Stomach (tissue), 9 donors: ENCODE measurements around the gene SET. TPM values are rescaled to one million over a fixed set of nuclear protein-coding genes. Genes with fewer than 3 reads are reported as not detected.
A peak's percentile ranks its signal among the peaks of the same experiment; 100 is the strongest.
"Not testable (repeated sequence)": the region's sequence is repeated elsewhere in the genome, so short reads cannot be mapped to it uniquely, and the experiment has no call there.

Experiments used
- DNase-seq, 2 donors: peaks; one replicate each; pipeline versions ENCODE4 v3.0.0 to v3.0.0-alpha.2; 2013 to 2019
- H3K27ac ChIP-seq, 5 donors: fragments of 200-600 bp in 4 of 5; sonication (generic) in 4 of 5; one replicate each; pipeline ENCODE4 v1.5.1; 2013 to 2019; ENCODE audit warnings: mild to moderate bottlenecking in 1 of 5, moderate library complexity in 1 of 5
- H3K27me3 ChIP-seq, 3 donors: fragments of 200-600 bp; sonication (generic); one replicate each; pipeline ENCODE4 v1.5.1; 2017 to 2019; ENCODE audit warnings: mixed run types in 1 of 3
- H3K36me3 ChIP-seq, 4 donors: fragments of 200-600 bp; sonication (generic); 1 replicate in 3 of 4; 2 replicates in 1 of 4; pipeline ENCODE4 v1.5.1; 2016 to 2019
- H3K4me1 ChIP-seq, 4 donors: fragments of 200-600 bp; sonication (generic); one replicate each; pipeline ENCODE4 v1.5.1; 2016 to 2019
- H3K4me3 ChIP-seq, 4 donors: fragments of 200-600 bp; sonication (generic) in 3 of 4; one replicate each; pipeline ENCODE4 v1.5.1; 2016 to 2019; ENCODE audit warnings: mild to moderate bottlenecking in 1 of 4
- H3K9me3 ChIP-seq, 4 donors: fragments of 200-600 bp; sonication (generic); one replicate each; pipeline ENCODE4 v1.5.1; 2016 to 2019
- EP300 ChIP-seq: sonication (generic); formaldehyde crosslinking; IDR thresholded peaks from one replicate; pipeline ENCODE4 v1.6.1; 2017; ENCODE audit warnings: antibody characterized with exemption
- POLR2A ChIP-seq, 4 donors: fragments of 450-650 bp; IDR thresholded peaks; one replicate each; pipeline ENCODE4 v1.6.1; 2016; ENCODE audit warnings: antibody characterized with exemption in 4 of 4, control low read depth in 2 of 4, mild to moderate bottlenecking in 1 of 4, moderate library complexity in 1 of 4
- POLR2AphosphoS5 ChIP-seq, 3 donors: sonication (generic); formaldehyde crosslinking; IDR thresholded peaks; one replicate each; pipeline ENCODE4 v1.6.1; 2016; ENCODE audit warnings: antibody characterized with exemption in 3 of 3
- WGBS, 5 donors: extraction: QIAGEN DNeasy Blood & Tissue Kit in 3 of 5; methylation state at CpG; one replicate each; pipeline versions ENCODE4 v1.1.5 to v1.1.7; 2013 to 2018; 5-methylcytosine and 5-hydroxymethylcytosine counted together
- intact Hi-C: fragments of 100-400 bp; cut with DNase I; formaldehyde crosslinking; loops from one replicate; pipeline ENCODE4 v1.15.1; 2023; ENCODE audit warnings: low total_unique reads
- polyA plus RNA-seq, 3 donors: library from polyadenylated mRNA; stranded (reverse); fragments of 200-250 nt; gene quantifications; one replicate each; pipeline ENCODE4 v1.2.3, GENCODE V29; 2013
- total RNA-seq, 5 donors: library from RNA; depleted of rRNA; stranded (reverse); fragments of >200 nt; gene quantifications; one replicate each; pipeline versions ENCODE4 v1.1.0 to v1.2.3, GENCODE V29; 2014 to 2016
- TF ChIP-seq, protein P1 (sequence below), 7 experiments: fragments of 450-650 bp in 4 of 7; fragments of 200-600 bp in 3 of 7; sonication (generic) in 3 of 7; IDR thresholded peaks; one replicate each; pipeline ENCODE4 v1.5.1; 2016 to 2019; ENCODE audit warnings: antibody characterized with exemption in 7 of 7, control low read depth in 2 of 7, mild to moderate bottlenecking in 1 of 7
- donor health status: healthy with polysubstance abuse.
- donor health status: Bipolar disorder and iron deficiency.
- donor health status: healthy.

Gene SET
- total and polyA plus RNA-seq, 8 donors: 49.0 to 489 (median 117) TPM

DNA sequence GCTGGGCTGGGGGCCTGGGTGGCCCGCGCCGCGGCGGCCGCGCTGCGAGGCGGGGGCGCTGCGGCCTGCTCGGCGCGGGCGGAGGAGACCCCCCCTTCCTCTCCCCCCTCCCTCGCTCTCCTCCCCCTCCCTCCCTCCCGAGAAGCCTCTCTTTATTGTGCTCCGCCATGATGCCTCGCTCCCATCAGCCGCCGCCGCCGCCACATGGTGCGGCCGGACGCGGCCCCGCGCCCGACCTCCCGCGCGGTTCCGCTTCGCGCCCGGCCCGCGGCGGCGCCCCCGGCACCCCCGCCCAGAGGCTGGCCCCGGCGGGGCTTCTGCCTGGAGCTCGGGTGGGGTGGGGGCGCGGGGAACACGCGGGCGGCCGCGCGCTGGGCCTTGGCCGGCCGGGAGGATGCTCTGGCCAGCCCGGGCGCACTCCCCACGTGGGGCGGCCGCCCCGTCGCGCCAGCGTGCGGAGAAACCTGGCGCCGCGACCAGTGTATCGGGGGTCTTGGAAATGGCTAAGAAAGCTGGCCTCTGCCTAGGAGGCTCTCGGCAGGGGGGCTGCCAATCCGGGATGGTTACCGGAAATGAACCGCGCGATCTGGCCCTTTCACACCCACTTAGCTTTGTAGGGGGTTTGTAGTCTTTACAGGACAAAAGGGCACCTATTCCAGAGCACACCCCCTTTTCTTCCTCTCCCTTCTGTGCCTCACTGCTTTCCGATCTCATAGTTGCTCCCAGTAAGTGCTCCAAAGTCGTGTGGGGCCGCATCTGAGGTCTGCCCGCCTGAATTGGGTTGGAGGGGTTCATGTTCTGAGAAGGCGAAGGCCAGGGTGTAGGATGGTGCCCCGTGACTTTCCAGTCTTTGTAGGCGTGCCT is 1.0 kb downstream of the SET start:
- TF ChIP-seq, protein P1, sequence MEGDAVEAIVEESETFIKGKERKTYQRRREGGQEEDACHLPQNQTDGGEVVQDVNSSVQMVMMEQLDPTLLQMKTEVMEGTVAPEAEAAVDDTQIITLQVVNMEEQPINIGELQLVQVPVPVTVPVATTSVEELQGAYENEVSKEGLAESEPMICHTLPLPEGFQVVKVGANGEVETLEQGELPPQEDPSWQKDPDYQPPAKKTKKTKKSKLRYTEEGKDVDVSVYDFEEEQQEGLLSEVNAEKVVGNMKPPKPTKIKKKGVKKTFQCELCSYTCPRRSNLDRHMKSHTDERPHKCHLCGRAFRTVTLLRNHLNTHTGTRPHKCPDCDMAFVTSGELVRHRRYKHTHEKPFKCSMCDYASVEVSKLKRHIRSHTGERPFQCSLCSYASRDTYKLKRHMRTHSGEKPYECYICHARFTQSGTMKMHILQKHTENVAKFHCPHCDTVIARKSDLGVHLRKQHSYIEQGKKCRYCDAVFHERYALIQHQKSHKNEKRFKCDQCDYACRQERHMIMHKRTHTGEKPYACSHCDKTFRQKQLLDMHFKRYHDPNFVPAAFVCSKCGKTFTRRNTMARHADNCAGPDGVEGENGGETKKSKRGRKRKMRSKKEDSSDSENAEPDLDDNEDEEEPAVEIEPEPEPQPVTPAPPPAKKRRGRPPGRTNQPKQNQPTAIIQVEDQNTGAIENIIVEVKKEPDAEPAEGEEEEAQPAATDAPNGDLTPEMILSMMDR (IDR thresholded peaks at IDR 0.05): no peak
- TF ChIP-seq POLR2AphosphoS5 (IDR thresholded peaks at IDR 0.05) (no peak), POLR2A (IDR thresholded peaks at IDR 0.05) (no peak), EP300 (no peak)
- Histone ChIP-seq H3K4me1 (peaks cover 25 to 55% (median 48%) of the 10 kb centered on the region in 4 donors), H3K27me3 (no peaks in the 10 kb centered on the region), H3K9me3 (no peaks in the 10 kb centered on the region), H3K27ac (peak overlapping the region; percentile 64 to 99 (median 98)), H3K4me3 (peak overlapping the region; percentile 86 to 99 (median 94)), H3K36me3 (peaks cover 28 to 43% (median 40%) of the 10 kb centered on the region in 4 donors)
- peak; percentile 31 to 86 for DNase-seq
- intact Hi-C loops: loop anchor here (10.0 kb wide), 1 partner anchor 45 kb away; no protein-coding TSS in a partner anchor
- WGBS, 5 donors: 0 to 1% (median 0%) methylated on average over 13 to 76 of the region's 83 CpGs

DNA sequence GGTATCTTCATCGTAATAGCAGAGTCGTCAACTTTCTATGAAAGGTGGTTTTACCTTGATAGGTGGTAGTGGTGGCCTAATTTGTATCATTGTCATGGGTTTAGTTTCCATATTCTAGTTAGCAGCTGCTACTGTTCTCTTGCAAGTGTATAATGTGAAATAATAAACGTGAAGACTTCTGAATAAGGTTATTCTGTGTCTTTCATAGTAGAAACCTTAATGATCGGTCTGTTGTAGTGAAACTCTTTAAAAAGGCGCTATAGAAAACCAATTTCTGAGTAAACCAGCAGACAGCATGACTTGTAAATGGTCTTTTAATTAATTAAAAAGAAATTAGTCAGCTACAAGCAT is 1.6 kb downstream of the SET start:
- Histone ChIP-seq H3K27ac (peak overlapping the region in 3 of 5 donors; percentile 76 to 99 (median 98)), H3K27me3 (no peaks in the 10 kb centered on the region), H3K4me1 (peaks cover 19 to 49% (median 42%) of the 10 kb centered on the region in 4 donors), H3K9me3 (no peaks in the 10 kb centered on the region), H3K4me3 (peak overlapping the region; percentile 86 to 99 (median 94)), H3K36me3 (peaks cover 32 to 49% (median 46%) of the 10 kb centered on the region in 4 donors)
- TF ChIP-seq POLR2AphosphoS5 (IDR thresholded peaks at IDR 0.05): no peak
- TF ChIP-seq, protein P1 (IDR thresholded peaks at IDR 0.05): no peak
- TF ChIP-seq POLR2A (IDR thresholded peaks at IDR 0.05): no peak
- no peak for TF ChIP-seq EP300
- intact Hi-C loops: loop anchor here (10.0 kb wide), 1 partner anchor 46 kb away; no protein-coding TSS in a partner anchor
- WGBS, 5 donors: 5 to 11% (median 7%) methylated on average over 5 of the region's 5 CpGs
- no peak for DNase-seq

DNA sequence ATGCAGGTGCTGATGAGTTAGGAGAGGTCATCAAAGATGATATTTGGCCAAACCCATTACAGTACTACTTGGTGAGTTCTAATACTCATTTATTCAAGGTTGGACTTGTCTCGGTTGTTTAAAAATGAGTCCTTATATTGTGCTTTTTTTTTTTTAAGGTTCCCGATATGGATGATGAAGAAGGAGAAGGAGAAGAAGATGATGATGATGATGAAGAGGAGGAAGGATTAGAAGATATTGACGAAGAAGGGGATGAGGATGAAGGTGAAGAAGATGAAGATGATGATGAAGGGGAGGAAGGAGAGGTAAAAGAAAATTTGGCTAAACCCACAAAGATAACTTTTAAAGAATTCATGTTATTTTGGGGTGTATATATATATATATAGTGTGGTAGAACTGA is 4.7 kb downstream of the SET start:
- H3K27me3 ChIP-seq, H3K4me3 ChIP-seq, H3K27ac ChIP-seq, H3K9me3 ChIP-seq, DNase-seq: not testable (repeated sequence)
- peaks cover 13 to 28% (median 17%) of the 10 kb centered on the region in 4 donors for H3K4me1 ChIP-seq
- H3K36me3 ChIP-seq: peaks cover 37 to 65% (median 61%) of the 10 kb centered on the region in 4 donors
- WGBS, 5 donors: 78 to 92% (median 89%) methylated on average over 3 of the region's 3 CpGs
- intact Hi-C loops: loop anchor here (10.0 kb wide), 1 partner anchor 49 kb away; no protein-coding TSS in a partner anchor

DNA sequence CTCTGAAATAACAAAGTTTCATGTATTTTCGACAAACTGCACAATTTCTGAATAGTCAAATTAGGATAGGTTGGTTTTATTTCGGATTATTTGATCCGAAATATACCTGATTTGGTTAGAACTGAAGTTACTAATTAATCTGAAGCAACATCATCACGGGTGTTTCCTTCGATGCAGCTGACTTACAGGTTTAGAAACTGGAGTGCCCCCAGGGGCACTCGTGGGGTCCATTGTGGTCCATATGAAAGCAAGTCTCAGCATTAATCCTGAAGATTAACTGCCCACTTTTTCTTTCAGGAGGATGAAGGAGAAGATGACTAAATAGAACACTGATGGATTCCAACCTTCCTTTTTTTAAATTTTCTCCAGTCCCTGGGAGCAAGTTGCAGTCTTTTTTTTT is 5.3 kb downstream of the SET start:
- 68 to 85% (median 73%) methylated on average over 6 of the region's 6 CpGs for WGBS, 5 donors
- TF ChIP-seq, protein P1 (IDR thresholded peaks at IDR 0.05): no peak
- no peak for TF ChIP-seq POLR2AphosphoS5 (IDR thresholded peaks at IDR 0.05)
- no peak for TF ChIP-seq EP300
- no peak for TF ChIP-seq POLR2A (IDR thresholded peaks at IDR 0.05)

More for the DNA sequence above, 5.3 kb downstream of the SET start:
- Histone ChIP-seq H3K4me1 (peaks cover 13 to 28% (median 17%) of the 10 kb centered on the region in 4 donors), H3K4me3 (no peak overlapping the region), H3K9me3 (no peaks in the 10 kb centered on the region), H3K27me3 (no peaks in the 10 kb centered on the region), H3K36me3 (peaks cover 37 to 65% (median 61%) of the 10 kb centered on the region in 4 donors), H3K27ac (no peak overlapping the region)
- intact Hi-C loops: loop anchor here (10.0 kb wide), 1 partner anchor 50 kb away; no protein-coding TSS in a partner anchor
- DNase-seq: no peak
